ENCODE data around the gene MYOZ3.
A peak's percentile ranks its signal among the peaks of the same experiment; 100 is the strongest.

The MYOZ3 gene

GRCh38 chr5:150616024-150616470 is 45.0 kb upstream of the MYOZ3 start:
- peak; percentile 24 for ATAC-seq
- TF ChIP-seq ZNF70 (CRISPR knock-in tag; IDR thresholded peaks at IDR 0.05) = no peak
- no peak for TF ChIP-seq PATZ1 (CRISPR knock-in tag; IDR thresholded peaks at IDR 0.05; ENCODE audit: borderline replicate concordance)
- peak; percentile 85 for TF ChIP-seq TSHZ2 (CRISPR knock-in tag; IDR thresholded peaks at IDR 0.05)
- TF ChIP-seq SNAI2 (CRISPR knock-in tag; IDR thresholded peaks at IDR 0.05) = peak; percentile 96
- TF ChIP-seq CSRNP3 (CRISPR knock-in tag; IDR thresholded peaks at IDR 0.05) = no peak
- TF ChIP-seq, protein P1, sequence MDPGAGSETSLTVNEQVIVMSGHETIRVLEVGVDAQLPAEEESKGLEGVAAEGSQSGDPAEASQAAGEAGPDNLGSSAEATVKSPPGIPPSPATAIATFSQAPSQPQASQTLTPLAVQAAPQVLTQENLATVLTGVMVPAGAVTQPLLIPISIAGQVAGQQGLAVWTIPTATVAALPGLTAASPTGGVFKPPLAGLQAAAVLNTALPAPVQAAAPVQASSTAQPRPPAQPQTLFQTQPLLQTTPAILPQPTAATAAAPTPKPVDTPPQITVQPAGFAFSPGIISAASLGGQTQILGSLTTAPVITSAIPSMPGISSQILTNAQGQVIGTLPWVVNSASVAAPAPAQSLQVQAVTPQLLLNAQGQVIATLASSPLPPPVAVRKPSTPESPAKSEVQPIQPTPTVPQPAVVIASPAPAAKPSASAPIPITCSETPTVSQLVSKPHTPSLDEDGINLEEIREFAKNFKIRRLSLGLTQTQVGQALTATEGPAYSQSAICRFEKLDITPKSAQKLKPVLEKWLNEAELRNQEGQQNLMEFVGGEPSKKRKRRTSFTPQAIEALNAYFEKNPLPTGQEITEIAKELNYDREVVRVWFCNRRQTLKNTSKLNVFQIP (CRISPR knock-in tag; IDR thresholded peaks at IDR 0.05; ENCODE audit: borderline replicate concordance, low read depth) = no peak
- no peak for TF ChIP-seq ARNTL (CRISPR knock-in tag; IDR thresholded peaks at IDR 0.05; ENCODE audit: borderline replicate concordance, low read depth)
- no peak for TF ChIP-seq BACH2 (CRISPR knock-in tag; IDR thresholded peaks at IDR 0.05; ENCODE audit: borderline replicate concordance)
- TF ChIP-seq TCF4 (CRISPR knock-in tag; IDR thresholded peaks at IDR 0.05; ENCODE audit: borderline replicate concordance) = peak; percentile 76

DNA sequence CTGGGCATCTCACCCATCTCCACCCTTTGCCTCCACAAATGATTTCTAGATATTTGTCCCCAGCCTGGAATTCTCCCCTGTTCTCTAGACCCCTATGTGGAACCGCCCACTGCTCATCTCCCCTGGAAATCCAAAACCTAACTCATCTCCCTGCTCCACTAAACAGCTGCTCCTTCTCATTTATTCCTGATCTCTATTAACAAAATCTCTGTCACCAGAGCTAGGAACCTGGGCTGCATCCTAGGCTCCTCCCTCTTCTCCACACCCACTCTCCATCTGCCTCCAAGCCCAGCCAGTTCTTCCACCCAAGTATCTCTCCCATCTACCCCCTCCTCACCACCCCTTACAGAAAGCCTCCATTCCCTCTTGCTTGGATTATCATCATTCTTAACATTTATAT is 44.5 kb upstream of the MYOZ3 start:
- TF ChIP-seq PATZ1 (CRISPR knock-in tag; IDR thresholded peaks at IDR 0.05; ENCODE audit: borderline replicate concordance) (no peak), ESRRG (CRISPR knock-in tag; IDR thresholded peaks at IDR 0.05) (no peak), SNAI2 (CRISPR knock-in tag; IDR thresholded peaks at IDR 0.05) (no peak), ISL1 (CRISPR knock-in tag; IDR thresholded peaks at IDR 0.05) (no peak), ZNF8 (CRISPR knock-in tag; IDR thresholded peaks at IDR 0.05) (no peak), CREB5 (CRISPR knock-in tag; IDR thresholded peaks at IDR 0.05; ENCODE audit: low read depth) (no peak), TCF4 (CRISPR knock-in tag; IDR thresholded peaks at IDR 0.05; ENCODE audit: borderline replicate concordance) (no peak), ZFP3 (CRISPR knock-in tag; IDR thresholded peaks at IDR 0.05) (no peak), CSRNP3 (CRISPR knock-in tag; IDR thresholded peaks at IDR 0.05) (no peak), TSHZ2 (CRISPR knock-in tag; IDR thresholded peaks at IDR 0.05) (no peak), ZC3H10 (CRISPR knock-in tag; IDR thresholded peaks at IDR 0.05) (no peak)
- TF ChIP-seq, protein P1 (CRISPR knock-in tag; IDR thresholded peaks at IDR 0.05; ENCODE audit: borderline replicate concordance, low read depth) = no peak
- ATAC-seq = no peak; the same call in 2 of the 3 replicates

Measured in SK-N-SH treated with all-trans-retinoic acid at 6 μM for 48 hours (cell line).